VCaP (cell line): ENCODE data around the gene LACC1.
A peak's percentile ranks its signal among the peaks of the same experiment; 100 is the strongest.

Experiments used
- H3K27ac ChIP-seq: fragments of 450-650 bp; 2 replicates; pipeline ENCODE4 v1.5.1; 2017
- TF ChIP-seq, protein P1 (sequence below): fragments of 450-650 bp; conservative IDR thresholded peaks from 2 replicates; pipeline ENCODE4 v1.5.1; 2017; ENCODE audit warnings: mild to moderate bottlenecking, moderate library complexity

Gene LACC1

DNA sequence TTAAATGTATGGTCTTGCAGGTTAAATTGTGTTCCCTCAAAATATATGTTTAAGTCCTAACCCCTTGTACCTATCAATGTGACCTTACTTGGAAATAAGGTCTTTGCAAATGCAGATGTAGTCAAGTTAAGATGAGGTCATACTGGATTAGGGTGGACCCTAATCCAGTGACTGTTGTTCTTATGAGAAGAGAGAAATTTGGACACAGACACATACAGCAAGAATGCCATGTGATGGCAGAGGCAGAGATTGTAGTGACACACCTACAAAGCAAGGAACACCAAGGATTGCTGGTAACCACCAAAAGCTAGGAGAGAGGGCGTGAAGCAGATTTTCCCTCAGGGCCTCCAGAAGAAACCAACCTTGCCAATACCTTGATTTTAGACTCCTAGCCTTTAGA, 50.2 kb downstream of the LACC1 start:
- no peak overlapping the region for H3K27ac ChIP-seq
- TF ChIP-seq, protein P1, sequence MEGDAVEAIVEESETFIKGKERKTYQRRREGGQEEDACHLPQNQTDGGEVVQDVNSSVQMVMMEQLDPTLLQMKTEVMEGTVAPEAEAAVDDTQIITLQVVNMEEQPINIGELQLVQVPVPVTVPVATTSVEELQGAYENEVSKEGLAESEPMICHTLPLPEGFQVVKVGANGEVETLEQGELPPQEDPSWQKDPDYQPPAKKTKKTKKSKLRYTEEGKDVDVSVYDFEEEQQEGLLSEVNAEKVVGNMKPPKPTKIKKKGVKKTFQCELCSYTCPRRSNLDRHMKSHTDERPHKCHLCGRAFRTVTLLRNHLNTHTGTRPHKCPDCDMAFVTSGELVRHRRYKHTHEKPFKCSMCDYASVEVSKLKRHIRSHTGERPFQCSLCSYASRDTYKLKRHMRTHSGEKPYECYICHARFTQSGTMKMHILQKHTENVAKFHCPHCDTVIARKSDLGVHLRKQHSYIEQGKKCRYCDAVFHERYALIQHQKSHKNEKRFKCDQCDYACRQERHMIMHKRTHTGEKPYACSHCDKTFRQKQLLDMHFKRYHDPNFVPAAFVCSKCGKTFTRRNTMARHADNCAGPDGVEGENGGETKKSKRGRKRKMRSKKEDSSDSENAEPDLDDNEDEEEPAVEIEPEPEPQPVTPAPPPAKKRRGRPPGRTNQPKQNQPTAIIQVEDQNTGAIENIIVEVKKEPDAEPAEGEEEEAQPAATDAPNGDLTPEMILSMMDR, result no peak

DNA sequence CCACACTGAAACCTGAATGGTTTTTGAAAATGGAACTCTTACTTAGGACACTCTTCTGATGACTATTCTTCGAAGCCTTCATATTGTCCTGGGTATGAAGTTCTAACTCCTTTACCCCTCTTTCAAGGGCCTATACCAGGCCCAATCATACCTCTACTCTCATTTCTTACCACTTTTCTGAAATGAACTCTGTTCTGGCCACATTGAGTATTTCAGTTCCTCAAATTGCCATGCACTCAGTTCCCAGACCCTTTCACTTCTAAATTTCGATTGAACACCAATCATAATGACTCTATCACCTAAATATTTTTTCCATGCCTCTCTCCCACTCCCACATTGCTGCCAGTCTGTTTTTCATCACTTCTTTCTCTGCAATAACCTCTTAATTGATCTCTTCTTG, 53.7 kb downstream of the LACC1 start:
- TF ChIP-seq, protein P1, result no peak
- no peak overlapping the region for H3K27ac ChIP-seq

DNA sequence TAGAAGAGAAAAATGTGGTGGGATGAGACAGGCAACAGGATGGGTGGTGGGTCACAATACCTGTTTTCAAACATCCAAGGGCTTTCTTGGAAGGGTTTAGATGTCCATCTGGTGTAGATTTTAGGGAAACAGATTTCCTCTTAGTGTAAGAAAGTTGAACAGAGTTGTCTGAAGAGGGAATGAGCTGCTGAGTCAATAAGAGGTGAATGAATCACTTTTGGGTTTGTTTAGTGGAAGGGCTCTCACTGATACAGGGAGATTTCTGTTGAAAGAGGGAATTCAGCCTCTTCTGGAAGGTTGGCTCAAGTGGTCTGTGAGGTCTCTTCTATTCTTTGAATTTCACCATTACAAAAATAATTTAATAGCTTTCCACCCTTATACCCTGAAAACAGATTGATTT, 54.6 kb downstream of the LACC1 start:
- no peak overlapping the region for H3K27ac ChIP-seq
- TF ChIP-seq, protein P1, result no peak

DNA sequence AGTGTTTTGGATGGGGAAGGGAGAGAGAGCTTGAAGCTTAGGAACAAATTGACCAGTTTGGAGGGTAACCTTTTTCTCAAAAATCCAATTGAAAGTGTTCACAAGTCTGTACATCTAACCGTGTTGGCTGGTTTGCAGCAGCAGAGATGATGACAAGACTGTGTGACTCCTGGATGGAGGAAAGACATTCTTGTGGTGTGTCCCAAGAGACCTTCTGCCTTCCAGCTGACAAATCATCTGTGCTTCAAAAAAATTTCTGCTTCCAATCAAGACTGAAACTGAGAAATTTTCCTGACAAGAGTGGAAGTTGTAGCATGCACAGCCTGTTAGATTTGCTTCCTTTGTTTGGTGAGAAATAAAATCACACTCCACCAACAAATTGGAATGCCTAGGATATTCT, 56.2 kb downstream of the LACC1 start:
- TF ChIP-seq, protein P1, result no peak
- H3K27ac ChIP-seq, result no peak overlapping the region

DNA sequence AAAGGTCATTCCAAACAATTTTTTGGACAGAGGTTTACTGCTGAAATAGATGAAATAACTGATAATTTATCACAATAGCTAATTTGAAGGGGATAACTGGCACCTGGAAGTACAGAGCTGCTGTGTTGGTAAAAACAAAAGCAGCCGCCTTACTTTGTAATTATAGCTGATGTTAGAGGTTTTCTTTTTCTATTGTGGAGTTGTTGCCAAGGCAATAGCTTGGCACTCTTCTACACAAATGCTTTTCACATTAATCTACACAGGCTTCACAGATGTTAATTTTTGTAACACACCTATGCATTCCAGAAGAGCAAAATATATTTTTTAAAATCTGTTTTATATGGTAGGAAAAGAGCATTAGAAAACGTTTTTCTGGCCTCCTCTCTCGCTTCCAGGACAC, 56.9 kb downstream of the LACC1 start:
- H3K27ac ChIP-seq, result no peak overlapping the region
- TF ChIP-seq, protein P1, result no peak

DNA sequence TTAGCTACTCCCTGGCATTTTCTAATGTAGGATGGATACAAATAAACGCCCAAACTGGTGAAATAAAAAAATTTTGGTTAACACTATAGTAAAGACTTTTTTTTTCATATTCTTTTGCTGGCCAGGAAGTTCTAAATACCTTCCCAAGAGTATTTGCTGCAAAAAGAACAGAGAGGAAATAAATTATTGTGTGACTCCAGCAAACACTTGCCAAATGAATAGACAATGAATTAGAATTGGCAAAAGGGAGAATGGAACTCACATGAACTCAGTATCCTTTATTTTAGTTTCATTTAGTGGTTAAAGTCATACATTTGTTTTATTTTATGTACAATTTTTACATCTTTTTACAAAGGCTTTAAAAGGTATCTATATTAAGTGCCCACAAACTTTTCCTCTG, 58.1 kb downstream of the LACC1 start:
- H3K27ac ChIP-seq, result no peak overlapping the region
- TF ChIP-seq, protein P1, result no peak

DNA sequence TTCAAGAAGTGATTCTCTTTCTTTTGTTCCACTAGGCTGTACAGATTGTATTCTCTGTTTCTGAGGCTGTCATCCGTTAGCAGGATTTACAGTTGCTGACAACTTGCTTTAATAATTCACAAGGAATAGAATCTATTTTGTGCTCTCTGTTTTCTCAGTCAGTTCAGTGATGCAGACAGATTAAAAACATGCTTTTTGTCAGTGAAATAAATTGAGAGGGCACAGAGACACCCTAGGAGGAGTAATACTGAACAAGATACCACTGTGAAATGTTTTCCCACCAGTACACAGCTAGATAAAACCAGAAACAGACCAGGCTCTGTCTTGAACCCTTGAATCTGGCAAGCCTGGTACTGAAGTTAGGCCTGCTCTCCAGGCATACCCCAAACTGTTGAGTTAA, 58.7 kb downstream of the LACC1 start:
- TF ChIP-seq, protein P1, result no peak
- peak overlapping the region; percentile 38 for H3K27ac ChIP-seq

DNA sequence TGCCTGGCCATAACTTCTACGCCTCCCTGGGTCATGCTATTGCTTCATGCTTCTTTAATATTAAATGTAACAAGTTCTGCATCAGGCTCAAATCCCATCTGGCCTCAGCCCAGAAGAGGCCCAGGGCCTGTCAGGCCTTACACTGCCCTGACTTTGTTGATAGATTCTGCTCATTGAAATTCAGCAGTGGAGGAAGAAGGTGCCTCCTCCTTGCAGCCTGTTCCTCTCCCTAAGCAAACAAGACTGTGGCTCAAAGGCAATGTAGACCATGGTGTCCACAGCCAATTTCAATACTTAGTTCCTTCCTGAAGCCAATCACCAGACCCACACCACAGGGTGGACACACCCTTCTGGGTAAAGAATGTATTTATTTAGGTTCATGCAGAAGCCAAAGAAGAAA, 59.4 kb downstream of the LACC1 start:
- TF ChIP-seq, protein P1, result no peak
- peak overlapping the region; percentile 38 for H3K27ac ChIP-seq
